GM18867 (cell line): ENCODE results near the gene SYNGR3.

Source experiments
- ATAC-seq: cut with Tn5 transposase; IDR thresholded peaks from one replicate; pipeline ENCODE4 v1.9.1; 2021; ENCODE audit warnings: mild to moderate bottlenecking, moderate library complexity; ENCODE audit not compliant: unreplicated experiment

Gene SYNGR3

DNA sequence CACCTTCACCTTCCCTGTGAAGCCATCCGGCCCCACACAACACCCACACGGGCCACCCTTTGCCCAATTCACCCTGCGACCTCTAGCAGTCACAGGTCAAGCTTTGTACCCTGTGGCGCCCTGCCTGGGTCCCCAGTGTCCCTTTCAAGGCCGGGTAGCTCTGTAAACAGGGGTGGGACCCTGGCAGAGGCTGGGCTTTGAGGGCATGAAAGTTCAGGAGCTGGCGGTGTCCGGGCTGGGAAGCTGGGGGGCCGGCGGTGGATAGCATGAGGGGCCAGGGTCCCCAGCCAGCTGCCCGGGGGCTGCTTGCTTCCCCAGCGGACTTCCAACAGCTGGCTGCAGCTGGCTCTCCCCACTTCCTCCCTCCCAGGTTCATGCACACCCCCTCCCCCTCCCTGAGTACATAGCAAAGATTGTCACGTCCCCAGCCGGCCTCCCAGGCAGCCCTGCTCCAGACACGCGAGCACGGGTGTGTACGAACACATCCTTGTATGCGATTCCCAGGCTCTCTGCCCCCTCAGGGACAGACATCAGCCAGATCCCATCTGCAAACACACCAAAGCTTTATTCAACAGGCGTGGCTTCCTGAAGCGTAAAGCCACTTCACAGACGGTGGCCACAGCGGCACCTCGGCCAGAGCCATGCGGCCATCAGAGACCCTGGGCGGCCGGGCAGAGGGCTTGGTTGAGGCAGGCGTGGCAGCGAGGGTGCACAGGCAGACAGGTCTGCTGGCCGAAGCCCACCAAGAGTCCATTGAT is 49.7 kb downstream of the SYNGR3 start:
- ATAC-seq = no peak

DNA sequence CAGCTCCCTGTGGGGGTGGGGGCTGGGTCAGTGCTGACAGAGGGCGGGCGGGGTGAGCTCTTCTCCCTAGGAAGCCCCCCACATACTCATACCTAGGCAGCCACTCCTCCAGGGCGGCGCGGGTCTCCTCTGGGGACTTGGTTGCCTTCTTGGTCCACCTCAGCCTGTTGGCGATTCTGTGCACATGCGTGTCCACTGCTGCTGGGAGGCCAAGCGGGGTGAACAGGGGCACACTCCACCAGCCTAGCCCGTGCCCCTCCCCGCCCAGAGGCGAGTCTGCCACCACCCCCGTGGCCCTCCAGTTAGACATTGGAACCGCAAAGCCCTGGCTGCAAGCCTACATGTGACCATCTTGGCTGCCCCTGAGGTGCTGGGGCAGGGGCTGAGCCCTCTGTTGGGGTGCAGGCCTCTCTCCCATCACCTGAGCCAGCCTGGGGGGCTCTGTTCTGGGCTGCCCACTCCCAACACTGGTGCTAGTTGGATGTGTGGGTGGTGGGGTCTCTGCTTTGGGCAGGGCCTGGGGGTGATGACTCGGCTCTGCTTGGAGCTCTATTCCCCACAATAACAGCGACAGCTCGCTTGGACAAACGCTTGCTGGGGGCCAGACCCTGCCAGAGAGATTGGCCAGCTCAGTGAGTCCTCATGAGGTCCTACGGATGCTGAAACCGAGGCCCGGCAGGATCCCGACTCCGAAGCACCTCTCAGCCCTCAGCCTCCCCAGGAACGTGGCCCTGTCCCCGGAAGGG is 50.4 kb downstream of the SYNGR3 start:
- no peak for ATAC-seq

DNA sequence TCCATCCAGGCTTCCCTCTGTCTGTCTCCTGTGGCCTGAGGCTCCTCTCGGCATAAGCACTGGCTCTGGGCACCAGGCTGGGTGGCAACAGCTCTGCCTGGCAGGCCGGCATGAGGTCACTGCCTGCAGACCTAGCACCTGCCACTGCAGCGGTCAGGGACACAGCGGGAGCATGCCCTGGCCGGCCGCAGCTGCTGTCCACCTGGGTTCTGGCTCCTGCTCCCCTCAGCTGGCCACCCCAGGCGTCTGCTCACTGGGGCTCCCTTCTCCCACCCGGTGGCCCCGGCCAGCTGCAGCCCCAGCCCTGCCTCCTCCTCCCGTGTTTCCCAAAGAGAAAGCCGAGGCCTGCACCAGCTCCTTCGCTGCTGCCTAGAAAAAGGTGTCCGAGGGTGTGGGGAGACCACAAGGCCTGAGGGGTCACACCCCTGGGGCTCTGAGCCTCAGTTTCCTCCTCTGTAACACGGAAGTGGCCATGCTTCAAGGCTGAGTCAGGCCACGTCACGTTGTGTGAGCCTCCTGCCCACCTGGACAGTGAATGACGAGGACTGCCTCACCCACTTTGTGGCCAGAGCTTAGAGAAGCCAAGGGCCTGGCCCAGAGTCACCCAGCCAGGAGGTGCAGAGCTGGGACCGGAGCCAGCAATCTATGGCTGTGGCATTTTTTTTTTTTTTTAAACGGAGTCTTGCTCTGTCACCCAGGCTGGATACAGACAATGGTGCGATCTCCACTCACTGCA is 51.2 kb downstream of the SYNGR3 start:
- ATAC-seq = no peak

DNA sequence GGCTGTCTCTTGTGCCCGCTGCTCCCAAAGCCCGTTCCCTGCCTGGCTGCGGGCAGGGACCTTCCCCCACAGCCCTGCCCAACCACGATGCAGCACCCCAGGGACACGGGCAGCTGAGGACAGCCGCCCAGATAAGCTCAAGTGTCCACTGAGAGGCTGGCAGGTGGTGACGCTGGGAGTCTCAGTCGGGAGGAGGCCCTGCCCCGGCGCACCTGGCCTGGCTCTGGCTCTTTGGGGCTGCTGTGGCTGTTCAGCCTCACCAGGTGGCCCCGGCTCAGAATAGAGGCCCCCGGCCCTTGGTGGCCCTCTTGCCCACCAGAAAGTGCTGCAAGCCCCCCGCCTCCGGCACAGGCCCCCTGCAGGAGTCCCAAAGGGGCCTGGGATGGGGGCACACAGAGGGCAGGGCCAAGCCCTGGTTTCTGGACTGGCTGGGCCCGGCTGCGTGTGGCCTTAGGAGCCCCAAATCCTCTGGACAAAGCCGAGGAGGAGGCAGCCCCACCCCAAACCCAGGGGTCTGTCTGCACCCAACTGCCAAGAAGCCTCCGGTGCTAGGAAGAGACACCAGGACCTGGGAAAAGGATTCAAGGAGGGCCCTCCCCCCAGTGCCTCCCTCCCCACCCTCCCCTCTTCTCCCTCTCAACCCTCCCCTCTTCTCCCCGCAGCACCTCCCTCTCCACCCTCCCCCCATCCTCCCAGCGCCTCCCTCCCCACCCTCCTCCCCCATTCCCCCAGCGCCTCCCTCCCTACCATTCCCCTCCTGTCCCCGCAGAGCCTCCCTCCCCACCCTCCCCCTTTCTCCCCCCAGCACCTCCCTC is 52.6 kb downstream of the SYNGR3 start:
- ATAC-seq = no peak

DNA sequence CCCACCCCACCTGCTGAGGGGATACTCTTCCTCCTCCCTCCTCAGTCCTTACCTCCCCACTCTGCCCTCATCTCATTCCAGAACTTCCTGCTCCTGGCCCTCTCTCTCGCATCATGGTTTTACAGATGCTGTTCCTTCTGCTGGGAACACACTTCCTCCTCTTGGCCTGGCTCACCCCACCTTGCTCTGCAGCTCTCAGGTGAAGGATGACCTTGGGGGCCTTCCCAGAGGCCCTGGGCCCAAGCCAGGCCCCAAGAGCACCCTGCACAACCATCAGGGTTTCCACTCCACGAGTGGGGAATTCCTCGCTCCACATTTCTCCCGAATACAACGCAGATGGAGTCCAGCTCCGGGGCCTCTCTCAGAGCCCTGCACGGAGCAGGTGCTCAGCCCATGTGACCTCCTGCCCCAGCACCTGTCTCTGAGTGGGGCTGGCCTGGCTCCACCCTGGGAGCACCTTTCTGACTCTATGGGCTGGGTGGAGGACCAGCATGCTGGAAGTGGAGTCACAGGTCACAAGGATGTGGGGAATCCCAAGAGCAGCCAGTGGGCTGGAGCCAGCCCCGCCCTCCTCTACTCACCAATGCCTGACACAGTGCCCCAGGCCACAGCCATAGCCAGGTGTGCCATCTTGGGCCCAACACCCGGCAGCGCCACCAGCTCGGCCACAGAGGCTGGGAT is 53.4 kb downstream of the SYNGR3 start:
- no peak for ATAC-seq
